OCI-LY7 (cell line): ENCODE data around the gene MAN1A2. TPM values are rescaled to one million over a fixed set of nuclear protein-coding genes. Genes with fewer than 3 reads are reported as not detected.

Source experiments
- BruUV-seq: library from RNA; stranded (reverse); fragments of 400-500 nt; replicated peaks from 2 replicates; lab custom pipeline; 2021; lab: Mats Ljungman, UMichigan
- CTCF ChIA-PET: fragments of 300-600 bp; sonication (Branson Sonifier 250); formaldehyde crosslinking; loops from one replicate; lab custom pipeline; 2022; ENCODE audit warnings: antibody characterized with exemption; ENCODE audit not compliant: unreplicated experiment; lab: Charles Lee
- POLR2A ChIA-PET: fragments of 300-600 bp; sonication (Branson Sonifier 250); formaldehyde crosslinking; loops from one replicate; lab custom pipeline; 2022; ENCODE audit warnings: antibody characterized with exemption; lab: Charles Lee
- DNase-seq: peaks from one replicate; pipeline ENCODE4 v3.0.0-alpha.2; 2015; ENCODE audit warnings: low spot score
- H2AFZ ChIP-seq: fragments of 200-600 bp; sonication (generic), shearing (Covaris generic); 2 replicates; pipeline ENCODE4 v1.6.1; 2014; ENCODE audit warnings: mild to moderate bottlenecking, antibody characterized with exemption, low read length, moderate library complexity
- H3K27ac ChIP-seq: fragments of 200-600 bp; sonication (generic); 2 replicates; pipeline ENCODE4 v1.5.1; 2014; ENCODE audit warnings: mixed run types, low read depth, mild to moderate bottlenecking, moderate library complexity, low read length, inconsistent platforms; ENCODE audit not compliant: poor library complexity, severe bottlenecking
- H3K36me3 ChIP-seq: fragments of 200-600 bp; sonication (generic); 2 replicates; pipeline ENCODE4 v1.6.1; 2014; ENCODE audit warnings: mild to moderate bottlenecking, antibody characterized with exemption, low read length, moderate library complexity, mixed read lengths; ENCODE audit not compliant: insufficient read depth
- H3K4me1 ChIP-seq: fragments of 200-600 bp; sonication (generic); 2 replicates; pipeline ENCODE4 v1.5.1; 2014; ENCODE audit warnings: mild to moderate bottlenecking, low read length; ENCODE audit not compliant: insufficient read depth, poor library complexity, severe bottlenecking
- H3K4me2 ChIP-seq: fragments of 200-600 bp; sonication (generic); 2 replicates; pipeline ENCODE4 v1.6.1; 2014; ENCODE audit warnings: mild to moderate bottlenecking, low read length
- H3K4me3 ChIP-seq: fragments of 200-600 bp; sonication (generic); 2 replicates; pipeline ENCODE4 v1.5.1; 2014; ENCODE audit warnings: mild to moderate bottlenecking, low read depth, low read length; ENCODE audit not compliant: poor library complexity, severe bottlenecking
- H3K79me2 ChIP-seq: fragments of 200-600 bp; sonication (generic); 2 replicates; pipeline ENCODE4 v1.6.1; 2016; ENCODE audit warnings: low read depth, mild to moderate bottlenecking, low read length, moderate library complexity, mixed read lengths; ENCODE audit not compliant: insufficient read depth
- H3K9me2 ChIP-seq: fragments of 200-600 bp; sonication (generic); 2 replicates; pipeline ENCODE4 v1.6.1; 2016; ENCODE audit warnings: mild to moderate bottlenecking, low read length, mixed read lengths; ENCODE audit not compliant: insufficient read depth
- H3K9me3 ChIP-seq: fragments of 200-600 bp; sonication (generic); 2 replicates; pipeline ENCODE4 v1.6.1; 2014; ENCODE audit warnings: mild to moderate bottlenecking, mixed run types, low read length, mixed read lengths
- H4K20me1 ChIP-seq: fragments of 200-600 bp; sonication (generic); 2 replicates; pipeline ENCODE4 v1.6.1; 2014; ENCODE audit warnings: mild to moderate bottlenecking, antibody characterized with exemption, low read length, moderate library complexity, mixed read lengths; ENCODE audit not compliant: insufficient read depth
- EZH2phosphoT487 ChIP-seq: fragments of 200-600 bp; sonication (generic); IDR thresholded peaks from 2 replicates; pipeline ENCODE4 v1.6.1; 2018; ENCODE audit warnings: low read depth, borderline replicate concordance, mild to moderate bottlenecking, mixed run types, antibody characterized with exemption, low read length, moderate library complexity, mixed read lengths
- intact Hi-C: fragments of 100-400 bp; cut with micrococcal nuclease; formaldehyde crosslinking; loops from one replicate; pipeline ENCODE4 v1.10.0; 2022; ENCODE audit not compliant: unreplicated experiment
- total RNA-seq, 2 experiments: library from RNA; depleted of rRNA in 1 of 2; stranded (reverse); fragments of >200 nt in 1 of 2; shearing (Covaris generic) in 1 of 2; gene quantifications; 2 replicates each; pipeline ENCODE4 v1.2.3, GENCODE V29; 2014 to 2022
- TF ChIP-seq, protein P1 (sequence below): fragments of 200-600 bp; sonication (generic); conservative IDR thresholded peaks from 2 replicates; pipeline ENCODE4 v1.5.1; 2014; ENCODE audit warnings: mild to moderate bottlenecking, antibody characterized with exemption, low read length, moderate library complexity, mixed read lengths

MAN1A2 gene
- total RNA-seq, 2 experiments from 2014 or later = 16.1 to 27.5 TPM

GRCh38 chr1:117564227-117565075 is 197.2 kb downstream of the MAN1A2 start:
- CTCF ChIA-PET = no interaction called here
- no peak for TF ChIP-seq EZH2phosphoT487
- TF ChIP-seq, protein P1, sequence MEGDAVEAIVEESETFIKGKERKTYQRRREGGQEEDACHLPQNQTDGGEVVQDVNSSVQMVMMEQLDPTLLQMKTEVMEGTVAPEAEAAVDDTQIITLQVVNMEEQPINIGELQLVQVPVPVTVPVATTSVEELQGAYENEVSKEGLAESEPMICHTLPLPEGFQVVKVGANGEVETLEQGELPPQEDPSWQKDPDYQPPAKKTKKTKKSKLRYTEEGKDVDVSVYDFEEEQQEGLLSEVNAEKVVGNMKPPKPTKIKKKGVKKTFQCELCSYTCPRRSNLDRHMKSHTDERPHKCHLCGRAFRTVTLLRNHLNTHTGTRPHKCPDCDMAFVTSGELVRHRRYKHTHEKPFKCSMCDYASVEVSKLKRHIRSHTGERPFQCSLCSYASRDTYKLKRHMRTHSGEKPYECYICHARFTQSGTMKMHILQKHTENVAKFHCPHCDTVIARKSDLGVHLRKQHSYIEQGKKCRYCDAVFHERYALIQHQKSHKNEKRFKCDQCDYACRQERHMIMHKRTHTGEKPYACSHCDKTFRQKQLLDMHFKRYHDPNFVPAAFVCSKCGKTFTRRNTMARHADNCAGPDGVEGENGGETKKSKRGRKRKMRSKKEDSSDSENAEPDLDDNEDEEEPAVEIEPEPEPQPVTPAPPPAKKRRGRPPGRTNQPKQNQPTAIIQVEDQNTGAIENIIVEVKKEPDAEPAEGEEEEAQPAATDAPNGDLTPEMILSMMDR = no peak
- peaks cover under 1% of the 10 kb centered on the region for H3K4me1 ChIP-seq
- no peaks in the 10 kb centered on the region for H3K9me2 ChIP-seq
- no peak overlapping the region for H3K4me3 ChIP-seq
- H3K27ac ChIP-seq = no peak overlapping the region
- H3K79me2 ChIP-seq = no peaks in the 10 kb centered on the region
- no TSS peak for BruUV-seq
- intact Hi-C loops = no loop called here
- no peak overlapping the region for H2AFZ ChIP-seq
- no peak for DNase-seq
- no peak overlapping the region for H3K4me2 ChIP-seq
- no peaks in the 10 kb centered on the region for H4K20me1 ChIP-seq
- H3K9me3 ChIP-seq = no peaks in the 10 kb centered on the region
- no peaks in the 10 kb centered on the region for H3K36me3 ChIP-seq
- POLR2A ChIA-PET = interaction anchor here (0.6 to 0.9 kb wide), 3 partner anchors 21 to 34 kb away, joined by 3 read pairs; no protein-coding TSS in a partner anchor

- Histone ChIP-seq H3K27ac (no peak overlapping the region), H3K4me2 (no peak overlapping the region), H4K20me1 (no peaks in the 10 kb centered on the region), H2AFZ (no peak overlapping the region), H3K36me3 (no peaks in the 10 kb centered on the region), H3K4me3 (no peak overlapping the region), H3K79me2 (no peaks in the 10 kb centered on the region), H3K9me2 (no peaks in the 10 kb centered on the region), H3K9me3 (no peaks in the 10 kb centered on the region), H3K4me1 (peaks cover 5% of the 10 kb centered on the region)
- POLR2A ChIA-PET = no interaction called here
- DNase-seq = no peak
- CTCF ChIA-PET = no interaction called here
- intact Hi-C loops = no loop called here
- BruUV-seq = no TSS peak
- TF ChIP-seq EZH2phosphoT487 = no peak
- TF ChIP-seq, protein P1 = no peak
These were observed 197.9 kb downstream of the MAN1A2 start for GRCh38 chr1:117565076-117565556.
